Measurements from ENCODE around the gene EYA3. TPM values are rescaled to one million over a fixed set of nuclear protein-coding genes. Genes with fewer than 3 reads are reported as not detected.
A peak's percentile ranks its signal among the peaks of the same experiment; 100 is the strongest.
"Not testable (repeated sequence)": the region's sequence is repeated elsewhere in the genome, so short reads cannot be mapped to it uniquely, and the experiment has no call there.

Gene EYA3
- total RNA-seq, 1 experiment from 2014 or later, result 15.2 TPM

GRCh38 chr1:28028873-28029654 lies 59.3 kb downstream of the EYA3 start:
- DNase-seq (ENCODE audit: low read depth), result no peak

GRCh38 chr1:28027660-28028059 lies 60.8 kb downstream of the EYA3 start:
- no peak for DNase-seq (ENCODE audit: low read depth)

DNA sequence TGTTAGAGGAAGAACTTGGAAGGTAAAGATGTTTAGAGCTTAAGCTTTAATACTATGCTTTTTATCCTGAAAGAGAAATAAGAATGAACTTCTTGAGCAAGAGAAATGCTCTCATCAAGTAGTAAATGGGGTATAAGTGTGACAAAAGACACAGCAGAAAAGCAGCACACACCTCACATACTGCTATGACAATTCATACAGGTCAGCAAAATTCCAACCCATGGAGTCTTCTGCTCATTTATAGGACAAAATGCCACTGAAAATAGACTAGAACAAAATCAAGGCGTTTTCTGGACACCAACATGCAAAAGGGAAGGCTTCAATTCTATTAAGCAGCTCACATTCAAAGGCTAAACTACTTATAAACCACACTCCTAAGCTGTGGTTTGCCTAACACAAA lies 61.2 kb downstream of the EYA3 start:
- no peak for DNase-seq (ENCODE audit: low read depth)

- no peak for DNase-seq (ENCODE audit: low read depth)
Measured at GRCh38 chr1:28026329-28026728, 62.1 kb downstream of the EYA3 start.

- no peak for DNase-seq (ENCODE audit: low read depth)
Measured at GRCh38 chr1:28021064-28021463, 67.3 kb downstream of the EYA3 start.

DNA sequence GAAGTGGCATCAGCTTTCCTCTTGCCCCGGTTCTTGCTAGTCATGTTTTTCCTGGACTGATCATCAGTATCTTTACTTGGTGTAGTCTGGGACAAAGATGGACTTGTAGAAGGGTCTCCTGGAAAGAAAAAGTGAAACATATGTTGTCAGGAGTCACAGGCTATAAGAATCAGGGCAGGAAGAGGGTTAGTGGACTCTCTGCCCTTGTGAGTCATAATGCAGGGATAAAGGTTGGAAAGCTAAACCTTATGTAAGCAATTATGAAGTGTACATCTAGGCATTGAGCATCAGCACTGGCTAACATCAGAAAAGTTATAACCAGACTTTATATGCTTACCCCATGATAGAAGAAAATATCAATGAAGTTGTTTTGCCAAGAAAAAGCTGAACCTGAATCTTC lies 77.4 kb downstream of the EYA3 start:
- no peak for DNase-seq (ENCODE audit: low read depth)

DNA sequence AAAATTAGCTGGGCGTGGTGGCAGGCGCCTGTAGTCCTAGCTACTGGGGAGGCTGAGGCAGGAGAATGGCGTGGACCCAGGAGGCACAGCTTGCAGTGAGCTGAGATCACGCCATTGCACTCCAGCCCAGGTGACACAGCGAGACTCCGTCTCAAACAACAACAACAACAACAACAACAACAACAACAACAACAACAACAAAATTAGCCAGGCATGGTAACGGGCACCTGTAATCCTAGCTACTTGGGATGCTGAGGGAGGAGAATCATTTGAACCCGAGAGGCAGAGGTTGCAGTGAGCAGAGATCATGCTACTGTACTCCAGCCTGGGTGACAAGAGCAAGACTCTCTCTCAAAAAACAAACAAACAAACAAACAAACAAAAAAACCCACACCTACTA lies 85.3 kb downstream of the EYA3 start:
- DNase-seq (ENCODE audit: low read depth), result not testable (repeated sequence)

DNA sequence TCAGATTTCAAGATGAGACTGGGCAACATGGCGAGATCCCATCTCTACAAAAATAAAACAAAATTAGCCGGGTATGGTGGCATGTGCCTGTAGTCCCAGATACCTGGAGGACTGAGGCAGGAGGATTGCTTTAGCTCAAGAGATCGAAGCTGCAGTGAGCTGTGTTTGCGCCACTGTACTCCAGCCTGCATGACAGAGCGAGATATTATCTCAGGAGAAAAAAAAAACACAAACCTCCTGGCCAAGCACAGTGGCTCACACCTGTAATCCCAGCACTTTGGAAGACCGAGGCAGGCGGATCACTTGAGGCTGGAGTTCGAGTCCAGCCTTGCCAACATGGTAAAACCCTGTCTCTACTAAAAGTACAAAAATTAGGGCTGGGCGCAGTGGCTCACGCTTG lies 85.8 kb downstream of the EYA3 start:
- DNase-seq (ENCODE audit: low read depth), result no peak

- DNase-seq (ENCODE audit: low read depth), result no peak
Measured at GRCh38 chr1:27999055-27999454, 89.4 kb downstream of the EYA3 start.

DNA sequence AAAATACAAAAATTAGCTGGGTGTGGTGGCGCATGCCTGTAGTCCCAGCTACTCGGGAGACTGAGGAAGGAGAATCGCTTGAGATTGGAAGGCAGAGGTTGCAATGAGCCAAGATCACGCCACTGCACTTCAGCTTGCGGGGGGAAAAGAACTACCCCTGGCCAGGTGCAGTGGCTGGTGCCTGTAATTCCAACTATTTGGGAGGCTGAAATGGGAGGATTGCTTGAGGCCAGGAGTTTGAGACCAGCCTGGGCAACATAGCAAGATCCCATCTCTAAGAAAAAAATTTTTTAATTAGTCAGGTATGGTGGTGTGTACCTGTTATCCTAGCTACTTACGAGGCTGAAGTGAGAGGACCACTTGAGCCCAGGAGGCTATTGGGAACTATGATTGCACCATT lies 93.9 kb downstream of the EYA3 start:
- not testable (repeated sequence) for DNase-seq (ENCODE audit: low read depth)

DNA sequence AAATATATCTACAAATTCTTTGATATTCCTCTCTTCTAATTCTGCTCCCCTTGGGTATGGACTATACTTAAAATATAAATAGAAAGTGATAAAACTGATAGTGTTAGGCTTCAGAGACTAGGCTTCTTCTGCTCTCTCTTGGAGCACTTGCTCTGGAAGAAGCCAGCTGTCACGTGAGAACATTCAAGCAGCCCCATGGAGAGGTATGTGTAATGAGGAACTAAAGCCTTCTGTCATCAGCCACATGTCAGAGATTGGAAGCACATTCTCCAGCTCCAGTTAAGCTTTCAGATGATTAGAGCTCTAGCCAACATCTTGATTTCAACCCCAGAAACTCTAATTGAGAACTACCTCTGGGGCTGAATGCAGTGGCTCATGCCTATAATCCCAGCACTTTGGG lies 94.3 kb downstream of the EYA3 start:
- DNase-seq (ENCODE audit: low read depth), result no peak

DNA sequence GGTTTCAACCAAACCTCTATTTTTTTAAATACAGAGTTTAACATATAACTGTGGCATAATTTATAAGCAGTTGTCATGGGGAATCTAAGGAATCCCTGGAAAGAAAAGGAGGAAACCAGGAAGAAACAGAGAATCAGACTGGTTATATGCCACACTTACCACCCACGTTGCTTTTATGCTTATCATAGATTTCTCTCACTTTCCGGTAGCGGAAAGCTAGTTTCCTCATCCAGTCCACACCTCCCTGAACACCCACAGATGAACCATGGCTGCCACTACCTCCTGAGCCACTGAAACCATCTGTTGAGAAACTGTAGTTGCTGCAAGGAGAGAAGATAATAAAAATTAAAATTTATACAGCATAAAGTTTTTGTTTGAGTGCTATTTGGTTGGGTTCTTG lies 95.2 kb downstream of the EYA3 start:
- DNase-seq (ENCODE audit: low read depth), result no peak

GRCh38 chr1:27992276-27992675 lies 96.1 kb downstream of the EYA3 start:
- DNase-seq (ENCODE audit: low read depth), result no peak

DNA sequence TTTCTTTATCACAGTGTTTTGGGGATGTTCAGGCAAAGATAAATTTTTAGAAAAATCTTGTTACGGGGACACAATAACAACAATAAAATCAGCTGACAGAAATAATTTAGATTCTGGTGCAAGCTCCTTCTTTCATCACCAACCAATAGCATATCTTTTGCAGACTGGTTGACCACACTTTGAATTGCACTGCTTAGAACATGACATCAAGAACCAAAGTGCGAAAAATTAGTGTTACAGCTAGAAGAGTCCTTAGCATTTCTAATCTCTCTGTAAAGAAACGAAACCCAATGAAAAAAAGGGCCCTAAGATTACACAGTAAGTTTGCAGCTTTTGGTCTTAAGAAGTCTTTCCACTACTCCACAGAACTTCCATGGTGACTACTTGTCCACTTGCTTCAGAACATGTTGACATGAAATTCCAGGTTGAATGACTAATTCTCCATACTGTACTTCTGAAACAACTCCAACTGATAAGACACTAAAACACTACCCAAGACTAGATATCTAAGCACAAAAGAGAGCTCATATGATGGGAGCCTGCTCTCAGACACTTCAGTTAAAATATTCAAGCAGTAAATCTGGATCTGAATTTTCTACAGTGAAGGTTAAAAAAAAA lies 97.4 kb downstream of the EYA3 start:
- DNase-seq (ENCODE audit: low read depth), result no peak

DNA sequence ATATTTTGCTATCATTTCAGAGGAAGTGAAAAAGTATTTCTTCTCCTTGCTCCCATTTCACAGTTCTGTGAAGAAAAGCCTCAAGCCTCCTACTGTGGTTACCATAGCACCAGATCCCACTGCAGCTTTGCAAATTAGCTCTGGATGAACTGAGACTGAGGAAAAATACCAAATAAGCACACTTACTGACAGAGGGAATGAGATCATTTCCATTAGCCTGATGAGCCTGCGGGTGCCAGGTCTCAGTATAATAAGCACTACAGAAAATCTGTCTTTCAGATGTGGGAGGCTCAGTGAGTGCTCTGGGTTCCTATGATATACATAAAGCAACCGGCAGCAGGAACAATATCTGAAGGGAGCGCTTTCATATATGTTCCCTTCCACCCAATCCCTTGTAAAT lies 107.3 kb downstream of the EYA3 start:
- no peak for DNase-seq (ENCODE audit: low read depth)

DNA sequence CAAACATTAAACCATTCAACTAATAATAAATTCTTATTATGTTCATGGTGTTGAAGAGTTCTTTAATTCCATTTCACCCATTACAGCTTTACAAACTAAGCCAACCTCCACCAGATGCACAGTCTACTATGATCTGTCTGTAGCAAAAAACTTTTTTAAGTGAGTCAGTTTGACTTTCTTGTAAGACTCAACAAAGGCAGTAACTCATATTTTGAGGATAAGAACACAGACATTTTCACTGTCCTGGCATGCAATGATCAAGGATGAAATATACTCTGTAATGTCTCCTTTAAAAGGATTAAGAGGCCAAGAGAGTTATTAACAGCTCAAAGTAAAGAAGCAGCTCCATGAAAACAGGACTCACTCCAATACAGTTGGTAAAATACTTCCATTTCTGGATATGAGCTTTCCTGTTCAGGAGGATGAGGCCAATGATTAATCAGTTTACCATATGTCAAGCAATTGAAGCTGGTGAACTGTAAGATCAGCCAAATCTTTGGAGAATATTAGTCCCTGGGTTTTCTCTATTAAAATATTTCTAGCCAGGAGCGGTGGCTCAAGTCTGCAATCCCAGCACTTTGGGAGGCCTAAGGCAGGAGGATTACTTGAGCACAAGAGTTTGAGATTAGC lies 108.1 kb downstream of the EYA3 start:
- no peak for DNase-seq (ENCODE audit: low read depth)

- no peak for DNase-seq (ENCODE audit: low read depth)
Measured at GRCh38 chr1:27979859-27980201, 108.6 kb downstream of the EYA3 start.

GRCh38 chr1:27979151-27979858 lies 109.1 kb downstream of the EYA3 start:
- DNase-seq (ENCODE audit: low read depth), result peak; percentile 60

DNA sequence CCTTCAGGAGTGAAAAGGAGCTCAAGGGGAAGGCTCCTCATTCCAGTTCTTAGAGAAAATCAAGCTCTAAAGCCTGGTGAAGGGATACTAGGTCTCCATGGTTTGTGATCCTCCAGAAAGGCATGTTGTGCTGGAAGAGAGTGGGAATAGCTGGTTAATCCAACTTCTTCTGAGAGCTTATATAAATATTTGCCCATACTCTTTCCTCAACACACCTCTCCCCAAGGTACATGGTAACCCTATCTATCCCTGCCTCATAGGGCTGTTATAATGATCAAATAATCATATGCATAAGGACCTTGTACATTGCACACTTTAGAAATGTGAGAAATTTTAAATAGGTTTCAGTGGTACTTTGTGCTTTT lies 114.0 kb downstream of the EYA3 start:
- DNase-seq (ENCODE audit: low read depth), result no peak

- DNase-seq (ENCODE audit: low read depth), result peak; percentile 61
Measured at GRCh38 chr1:27973771-27974416, 114.5 kb downstream of the EYA3 start.

DNA sequence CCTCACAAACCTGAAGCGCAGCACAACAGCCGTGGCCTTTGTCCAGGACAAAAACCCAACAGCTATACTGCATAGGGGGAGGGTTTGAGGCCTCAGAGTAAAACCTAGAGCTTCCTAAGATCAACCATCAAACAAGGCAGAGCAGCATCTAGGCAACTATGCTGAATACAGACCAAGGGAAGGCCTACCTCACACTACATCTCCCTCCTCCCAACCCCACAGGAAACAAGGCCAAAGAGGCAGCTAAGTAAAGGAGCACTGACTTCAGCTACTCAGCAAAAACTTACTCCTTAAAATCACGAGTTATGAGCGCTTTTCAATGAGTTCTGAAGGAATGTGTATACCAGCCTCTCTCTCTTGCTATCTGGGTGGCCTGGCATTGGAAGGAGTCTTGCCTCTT lies 116.3 kb downstream of the EYA3 start:
- DNase-seq (ENCODE audit: low read depth), result no peak

GRCh38 chr1:27971674-27972073 lies 116.7 kb downstream of the EYA3 start:
- DNase-seq (ENCODE audit: low read depth), result peak; percentile 62

All from LHCN-M2 (cell line).